SK-N-SH (cell line): Measurements from ENCODE around the gene SH3PXD2B. TPM values are rescaled to one million over a fixed set of nuclear protein-coding genes. Genes with fewer than 3 reads are reported as not detected.

Source experiments
- CTCF ChIA-PET: fragments of 300-600, 350-600 bp; formaldehyde crosslinking; extraction: SDS; loops from one replicate; lab custom pipeline; 2021; lab: Yijun Ruan, JAX
- POLR2A ChIA-PET: fragments of 350-600 bp; sonication (Branson Sonifier 250); formaldehyde crosslinking; extraction: SDS; loops from one replicate; lab custom pipeline; 2020; ENCODE audit warnings: antibody characterized with exemption, inconsistent platforms; lab: Yijun Ruan, JAX
- DNase-seq: peaks from one replicate; pipeline ENCODE4 v3.0.0; 2012
- H2AFZ ChIP-seq: fragments of 200-600 bp; sonication (generic); 2 replicates; pipeline ENCODE4 v1.8.1; 2016; ENCODE audit warnings: antibody characterized with exemption, mild to moderate bottlenecking, low read depth
- H3F3A ChIP-seq: fragments of 200-600 bp; sonication (generic); replicated peaks from 2 replicates; pipeline ENCODE3; 2016; ENCODE audit warnings: antibody characterized with exemption, mild to moderate bottlenecking; ENCODE audit not compliant: insufficient read depth
- H3K27ac ChIP-seq, 2 experiments: fragments of 200-500 bp in 1 of 2; fragments of 200-600 bp in 1 of 2; sonication (Bioruptor generic) in 1 of 2; sonication (generic), shearing (Covaris generic) in 1 of 2; 2 replicates each; pipeline versions ENCODE4 v1.5.1 to v1.6.1; 2014 to 2016; ENCODE audit warnings: low read depth in 2 of 2, inconsistent platforms in 1 of 2, low read length in 1 of 2, mild to moderate bottlenecking in 1 of 2, mixed read lengths in 1 of 2
- H3K27me3 ChIP-seq: fragments of 200-600 bp; sonication (generic), shearing (Covaris generic); 2 replicates; pipeline ENCODE4 v1.6.1; 2016; ENCODE audit warnings: mixed run types; ENCODE audit not compliant: insufficient read depth
- H3K36me3 ChIP-seq, 2 experiments: fragments of 200-500 bp in 1 of 2; fragments of 200-600 bp in 1 of 2; sonication (Bioruptor generic) in 1 of 2; sonication (generic) in 1 of 2; replicated peaks in 1 of 2; 2 replicates each; pipeline versions ENCODE3 to v1.5.1; 2014 to 2016; ENCODE audit warnings: low read length in 1 of 2, mild to moderate bottlenecking in 1 of 2; ENCODE audit not compliant: insufficient read depth in 2 of 2, control insufficient read depth in 1 of 2
- H3K4me1 ChIP-seq, 2 experiments: fragments of 200-500 bp in 1 of 2; fragments of 200-600 bp in 1 of 2; sonication (Bioruptor generic) in 1 of 2; sonication (generic), shearing (Covaris generic) in 1 of 2; 2 replicates each; pipeline versions ENCODE4 v1.5.1 to v1.6.1; 2014 to 2016; ENCODE audit warnings: low read depth in 1 of 2, low read length in 1 of 2, mixed run types in 1 of 2; ENCODE audit not compliant: insufficient read depth in 2 of 2, control insufficient read depth in 1 of 2
- H3K4me2 ChIP-seq: fragments of 200-600 bp; sonication (generic), shearing (Covaris generic); 2 replicates; pipeline ENCODE4 v1.6.1; 2017; ENCODE audit warnings: mixed run types
- H3K4me3 ChIP-seq, 2 experiments: fragments of 200-500 bp in 1 of 2; fragments of 200-600 bp in 1 of 2; sonication (Bioruptor generic) in 1 of 2; sonication (generic), shearing (Covaris generic) in 1 of 2; 2 replicates each; pipeline versions ENCODE4 v1.5.1 to v1.8.1; 2014 to 2016; ENCODE audit warnings: low read depth in 2 of 2, inconsistent platforms in 1 of 2, low read length in 1 of 2, mild to moderate bottlenecking in 1 of 2, mixed read lengths in 1 of 2, moderate library complexity in 1 of 2
- H3K79me2 ChIP-seq: fragments of 200-600 bp; sonication (generic); 2 replicates; pipeline ENCODE4 v1.8.1; 2017; ENCODE audit warnings: mild to moderate bottlenecking; ENCODE audit not compliant: insufficient read depth
- H3K9ac ChIP-seq: fragments of 200-600 bp; sonication (generic); 2 replicates; pipeline ENCODE4 v1.6.1; 2017; ENCODE audit warnings: mixed run types
- H3K9me2 ChIP-seq: fragments of 200-600 bp; sonication (generic); 2 replicates; pipeline ENCODE4 v1.6.1; 2017; ENCODE audit warnings: mixed run types
- H3K9me3 ChIP-seq: fragments of 200-600 bp; sonication (generic); 2 replicates; pipeline ENCODE4 v1.6.1; 2017; ENCODE audit warnings: mixed run types, mild to moderate bottlenecking, moderate library complexity
- H4K20me1 ChIP-seq: fragments of 200-600 bp; sonication (generic); 2 replicates; pipeline ENCODE4 v1.6.1; 2017; ENCODE audit warnings: mild to moderate bottlenecking, mixed run types; ENCODE audit not compliant: insufficient read depth
- FOXJ3 ChIP-seq: sonication (generic); formaldehyde crosslinking; IDR thresholded peaks from 2 replicates; pipeline ENCODE4 v1.5.1; 2020; ENCODE audit warnings: mild to moderate bottlenecking, missing genetic modification reagents
- GATA2 ChIP-seq: sonication (generic); formaldehyde crosslinking; IDR thresholded peaks from 2 replicates; pipeline ENCODE4 v1.5.0; 2020; ENCODE audit warnings: mild to moderate bottlenecking, missing genetic modification reagents
- JUND ChIP-seq: IDR thresholded peaks from 2 replicates; pipeline ENCODE4 v1.4.0; 2012
- MXI1 ChIP-seq: IDR thresholded peaks from 2 replicates; pipeline ENCODE4 v1.6.1; 2012; ENCODE audit warnings: mild to moderate bottlenecking, low read depth, low read length, improper control_type of control experiment
- SIN3A ChIP-seq: IDR thresholded peaks from 2 replicates; pipeline ENCODE4 v1.6.1; 2012; ENCODE audit warnings: low read depth, mild to moderate bottlenecking, low read length, moderate library complexity, borderline replicate concordance
- TAF1 ChIP-seq: IDR thresholded peaks from 2 replicates; pipeline ENCODE4 v1.6.1; 2012; ENCODE audit warnings: low read depth, mild to moderate bottlenecking, low read length, moderate library complexity, borderline replicate concordance
- USF1 ChIP-seq: IDR thresholded peaks from 2 replicates; pipeline ENCODE4 v1.4.0; 2012; ENCODE audit warnings: low read depth, borderline replicate concordance
- WGBS: methylation state at CpG from one replicate; pipeline ENCODE4 v1.1.6; 2017; ENCODE audit warnings: low lambda C conversion rate; 5-methylcytosine and 5-hydroxymethylcytosine counted together
- polyA plus RNA-seq, 3 experiments: library from polyadenylated mRNA; depleted of rRNA; stranded (reverse); fragments of >200 nt; gene quantifications; 2 replicates each; pipeline ENCODE4 v1.2.3, GENCODE V29; 2012

Gene SH3PXD2B
- polyA plus RNA-seq, 1 of the 3 experiments (the other 2 are of a cell fraction): 15.0 TPM

- Histone ChIP-seq H3K9me3 (no peaks in the 10 kb centered on the region), H3F3A (no peaks in the 10 kb centered on the region), H3K36me3 (peaks cover 0 to 3% of the 10 kb centered on the region in 2 experiments), H4K20me1 (peaks cover 100% of the 10 kb centered on the region), H2AFZ (no peak overlapping the region), H3K9ac (no peak overlapping the region), H3K27ac (no peak overlapping the region; a peak in 1 of 4 replicates), H3K4me2 (no peak overlapping the region), H3K9me2 (no peaks in the 10 kb centered on the region), H3K27me3 (no peaks in the 10 kb centered on the region), H3K4me3 (no peak overlapping the region), H3K79me2 (peaks cover 100% of the 10 kb centered on the region), H3K4me1 (peaks cover 17 to 33% of the 10 kb centered on the region in 2 experiments; a peak in 2 of 4 replicates)
- ChIA-PET CTCF (interaction anchor here (1.1 to 5.9 kb wide), 4 partner anchors 10 to 261 kb away, joined by 3 to 91 read pairs (median 6); no protein-coding TSS in a partner anchor), POLR2A (no interaction called here)
- TF ChIP-seq USF1: no peak
- 92% methylated on average over 11 of the region's 12 CpGs for WGBS
- DNase-seq: no peak
Measured at GRCh38 chr5:172436078-172436878, 18.0 kb downstream of the SH3PXD2B start.

DNA sequence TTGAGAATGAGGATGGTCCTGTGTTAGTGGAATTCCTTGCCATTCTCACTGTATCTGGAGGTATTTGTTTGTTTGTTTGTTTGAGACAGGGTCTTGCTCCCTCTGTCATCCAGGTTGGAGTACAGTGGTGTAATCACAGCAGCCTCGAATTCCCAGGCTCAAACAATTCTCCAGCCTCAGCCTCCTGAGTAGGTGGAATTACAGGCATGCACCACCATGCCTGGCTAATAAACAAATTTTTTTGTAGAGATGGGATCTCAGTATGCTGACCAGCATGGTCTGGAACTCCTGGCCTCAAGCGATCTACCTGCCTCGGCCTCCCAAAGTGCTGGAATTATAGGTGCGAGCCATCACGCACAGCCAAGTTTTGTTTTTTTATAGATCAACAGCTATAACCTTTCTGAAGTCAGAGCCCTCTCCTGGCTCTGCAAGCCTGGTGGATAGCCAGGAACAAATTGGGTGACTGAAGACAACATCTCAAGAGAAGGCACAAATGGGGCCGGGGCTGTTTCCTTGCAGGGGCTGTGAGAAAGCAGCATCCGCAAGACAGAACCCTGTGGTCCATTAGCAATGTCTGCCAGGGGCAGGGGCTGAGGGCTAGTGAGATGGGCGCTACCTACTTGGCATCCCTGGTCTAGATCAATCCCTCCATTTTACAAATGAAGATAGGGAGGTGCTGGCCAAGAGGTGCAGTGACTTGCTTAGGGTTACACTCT, 18.8 kb downstream of the SH3PXD2B start:
- no peak for TF ChIP-seq GATA2
- DNase-seq: no peak
- Histone ChIP-seq H3K79me2 (peaks cover 100% of the 10 kb centered on the region), H3F3A (no peaks in the 10 kb centered on the region), H3K27me3 (no peaks in the 10 kb centered on the region), H2AFZ (no peak overlapping the region), H3K9me3 (no peaks in the 10 kb centered on the region), H4K20me1 (peaks cover 100% of the 10 kb centered on the region), H3K4me2 (no peak overlapping the region), H3K4me3 (no peak overlapping the region), H3K27ac (no peak overlapping the region), H3K36me3 (peaks cover 0 to 3% of the 10 kb centered on the region in 2 experiments), H3K9ac (no peak overlapping the region), H3K4me1 (peaks cover 17 to 33% of the 10 kb centered on the region in 2 experiments; a peak in 2 of 4 replicates), H3K9me2 (no peaks in the 10 kb centered on the region)
- ChIA-PET CTCF (interaction anchor here (1.8 to 5.9 kb wide), 2 partner anchors 12 to 15 kb away, joined by 4 to 91 read pairs; no protein-coding TSS in a partner anchor), POLR2A (no interaction called here)
- 92% methylated on average over 5 of the region's 8 CpGs for WGBS

- Histone ChIP-seq H3K4me1 (peaks cover 17 to 24% of the 10 kb centered on the region in 2 experiments; a peak in 2 of 4 replicates), H3K27me3 (no peaks in the 10 kb centered on the region), H2AFZ (no peak overlapping the region), H3K36me3 (peaks cover 0 to 3% of the 10 kb centered on the region in 2 experiments), H3K9ac (no peak overlapping the region), H3K9me3 (no peaks in the 10 kb centered on the region)
- CTCF ChIA-PET: interaction anchor here (2.0 kb wide), 1 partner anchor 9 kb away, joined by 5 read pairs; no protein-coding TSS in a partner anchor
- POLR2A ChIA-PET: interaction anchor here (0.6 kb wide), 1 partner anchor 15 kb away, joined by 3 read pairs; no protein-coding TSS in a partner anchor
- no peak for DNase-seq
- WGBS: 94% methylated on average over 7 of the region's 7 CpGs
- no peak for TF ChIP-seq MXI1
- no peak for TF ChIP-seq FOXJ3 (CRISPR knock-in tag)
- TF ChIP-seq JUND: no peak
- TF ChIP-seq TAF1: no peak
- TF ChIP-seq SIN3A: no peak
- TF ChIP-seq, all 33 proteins: peak for 0
- Histone ChIP-seq H3K9me2 (no peaks in the 10 kb centered on the region), H3F3A (no peaks in the 10 kb centered on the region), H4K20me1 (peaks cover 100% of the 10 kb centered on the region), H3K79me2 (peaks cover 99% of the 10 kb centered on the region), H3K4me3 (no peak overlapping the region), H3K27ac (no peak overlapping the region), H3K4me2 (no peak overlapping the region)
Measured at GRCh38 chr5:172434251-172434650, 20.1 kb downstream of the SH3PXD2B start.
